22Rv1 (cell line): ENCODE data around the gene FOXL2.
"Not testable (repeated sequence)": the region's sequence is repeated elsewhere in the genome, so short reads cannot be mapped to it uniquely, and the experiment has no call there.

Source experiments
- H3K27ac ChIP-seq: fragments of 450-650 bp; 2 replicates; pipeline ENCODE4 v1.5.1; 2017
- ZFX ChIP-seq: fragments of 450-650 bp; IDR thresholded peaks from 2 replicates; pipeline ENCODE4 v1.6.1; 2017; ENCODE audit warnings: antibody characterized with exemption, borderline replicate concordance
- TF ChIP-seq, protein P1 (sequence below): fragments of 450-650 bp; IDR thresholded peaks from 2 replicates; pipeline ENCODE4 v1.5.1; 2017; ENCODE audit warnings: mild to moderate bottlenecking

FOXL2 gene

DNA sequence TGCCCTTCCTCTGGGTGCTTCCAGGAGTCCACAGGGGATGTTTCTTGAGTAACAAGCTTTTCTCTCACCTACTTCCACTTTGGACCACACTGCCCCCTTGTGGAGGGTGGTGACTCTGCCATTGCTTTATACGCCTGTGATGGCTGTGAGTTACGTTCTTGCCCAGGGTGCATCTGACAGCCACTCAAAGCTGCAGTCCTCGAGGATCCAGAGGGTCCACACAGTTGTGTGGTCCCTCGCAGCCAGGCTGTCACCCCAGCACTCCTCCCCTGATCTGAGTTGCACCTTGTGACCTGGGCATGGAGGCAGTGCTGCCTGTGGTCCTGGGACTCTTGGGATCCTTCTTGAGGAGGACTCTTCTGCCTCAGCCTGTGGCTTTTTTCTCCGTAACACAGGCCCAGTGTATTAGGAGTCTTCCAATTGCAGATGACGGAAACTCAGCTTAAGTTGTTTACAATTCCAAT lies 23.4 kb downstream of the FOXL2 start:
- H3K27ac ChIP-seq = no peak overlapping the region
- TF ChIP-seq ZFX = no peak
- TF ChIP-seq, protein P1, sequence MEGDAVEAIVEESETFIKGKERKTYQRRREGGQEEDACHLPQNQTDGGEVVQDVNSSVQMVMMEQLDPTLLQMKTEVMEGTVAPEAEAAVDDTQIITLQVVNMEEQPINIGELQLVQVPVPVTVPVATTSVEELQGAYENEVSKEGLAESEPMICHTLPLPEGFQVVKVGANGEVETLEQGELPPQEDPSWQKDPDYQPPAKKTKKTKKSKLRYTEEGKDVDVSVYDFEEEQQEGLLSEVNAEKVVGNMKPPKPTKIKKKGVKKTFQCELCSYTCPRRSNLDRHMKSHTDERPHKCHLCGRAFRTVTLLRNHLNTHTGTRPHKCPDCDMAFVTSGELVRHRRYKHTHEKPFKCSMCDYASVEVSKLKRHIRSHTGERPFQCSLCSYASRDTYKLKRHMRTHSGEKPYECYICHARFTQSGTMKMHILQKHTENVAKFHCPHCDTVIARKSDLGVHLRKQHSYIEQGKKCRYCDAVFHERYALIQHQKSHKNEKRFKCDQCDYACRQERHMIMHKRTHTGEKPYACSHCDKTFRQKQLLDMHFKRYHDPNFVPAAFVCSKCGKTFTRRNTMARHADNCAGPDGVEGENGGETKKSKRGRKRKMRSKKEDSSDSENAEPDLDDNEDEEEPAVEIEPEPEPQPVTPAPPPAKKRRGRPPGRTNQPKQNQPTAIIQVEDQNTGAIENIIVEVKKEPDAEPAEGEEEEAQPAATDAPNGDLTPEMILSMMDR = peak; percentile 93

DNA sequence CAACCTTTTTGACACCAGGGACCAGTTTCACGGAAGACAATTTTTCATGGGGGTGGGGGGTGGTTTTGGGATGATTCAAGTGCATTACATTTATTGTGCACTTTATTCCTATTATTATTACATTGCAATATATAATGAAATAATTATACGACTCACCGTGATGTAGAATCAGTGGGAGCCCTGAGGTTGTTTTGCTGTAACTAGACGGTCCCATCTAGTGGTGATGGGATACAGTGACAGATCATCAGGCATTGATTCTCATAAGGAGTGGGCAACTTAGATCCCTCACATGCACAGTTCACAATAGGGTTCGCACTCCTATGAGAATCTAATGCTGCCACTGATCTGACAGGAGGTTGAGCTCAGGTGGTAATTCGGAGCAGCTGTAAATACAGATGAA lies 24.5 kb downstream of the FOXL2 start:
- not testable (repeated sequence) for H3K27ac ChIP-seq

DNA sequence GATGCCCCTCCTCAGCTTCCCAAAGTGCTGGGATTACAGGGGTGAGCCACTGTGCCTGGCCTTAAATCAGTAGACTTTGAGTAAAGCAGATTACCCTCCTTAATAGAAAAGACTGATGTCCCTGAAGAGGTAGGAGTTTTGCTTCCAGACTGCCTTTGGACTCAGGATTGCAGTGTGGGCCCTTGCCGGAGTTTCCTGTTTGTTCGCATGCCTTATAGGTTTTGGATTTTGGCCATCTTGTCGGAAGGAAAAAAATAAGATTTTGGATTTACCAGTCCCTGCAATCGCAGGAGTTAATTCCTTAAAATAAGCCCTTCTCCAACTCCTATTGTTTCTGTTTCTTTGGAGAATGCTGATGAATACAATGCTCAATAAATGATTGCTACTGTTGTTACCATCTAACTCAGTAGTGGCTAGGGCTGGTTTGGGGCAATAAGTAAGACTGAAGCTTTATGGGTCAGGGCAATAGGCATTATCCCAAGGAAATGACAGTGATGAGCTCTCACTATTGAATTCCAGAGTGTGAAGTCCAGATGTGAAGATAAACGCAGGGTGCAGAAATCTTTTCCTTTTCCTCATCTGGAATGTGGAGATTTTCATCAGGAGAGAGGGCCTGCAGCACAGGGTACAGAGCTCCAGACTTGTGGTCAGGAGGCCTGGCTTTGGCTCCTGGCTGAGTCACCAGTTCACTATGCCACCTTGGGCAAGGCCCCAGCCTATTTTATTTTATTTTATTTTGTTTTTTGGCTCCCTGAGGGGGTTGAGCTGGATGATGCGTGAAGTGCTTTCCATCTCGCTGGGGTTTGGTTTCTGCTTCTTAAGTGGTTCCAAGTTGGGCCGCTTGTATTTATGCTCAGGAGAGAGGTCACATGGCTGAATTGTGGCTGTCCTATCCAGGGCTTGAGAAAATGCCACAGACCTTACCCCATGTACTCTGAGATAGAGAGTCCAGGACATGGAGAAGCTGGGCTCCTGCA lies 25.3 kb downstream of the FOXL2 start:
- no peak overlapping the region for H3K27ac ChIP-seq
- TF ChIP-seq, protein P1 = no peak
- no peak for TF ChIP-seq ZFX

DNA sequence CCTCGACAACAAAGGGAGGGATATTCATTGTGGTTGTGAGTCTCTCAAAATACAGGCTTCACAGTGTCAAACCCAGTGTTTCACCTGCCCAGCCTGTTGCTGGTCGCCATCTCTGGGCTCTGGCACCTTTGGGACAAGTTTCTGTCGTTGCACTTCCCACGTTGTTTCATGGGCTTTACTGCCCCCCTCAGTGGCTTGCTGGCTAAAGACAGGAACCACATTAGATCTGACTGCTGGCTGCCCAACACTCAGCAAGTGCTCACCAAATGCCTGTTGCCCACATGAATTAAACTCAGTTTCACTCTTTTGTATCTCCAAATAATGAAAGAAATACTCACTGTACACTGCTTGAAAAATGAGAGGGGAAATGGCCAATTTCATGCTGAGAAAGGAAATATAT lies 27.6 kb downstream of the FOXL2 start:
- no peak overlapping the region for H3K27ac ChIP-seq
- TF ChIP-seq ZFX = no peak
- TF ChIP-seq, protein P1 = no peak

DNA sequence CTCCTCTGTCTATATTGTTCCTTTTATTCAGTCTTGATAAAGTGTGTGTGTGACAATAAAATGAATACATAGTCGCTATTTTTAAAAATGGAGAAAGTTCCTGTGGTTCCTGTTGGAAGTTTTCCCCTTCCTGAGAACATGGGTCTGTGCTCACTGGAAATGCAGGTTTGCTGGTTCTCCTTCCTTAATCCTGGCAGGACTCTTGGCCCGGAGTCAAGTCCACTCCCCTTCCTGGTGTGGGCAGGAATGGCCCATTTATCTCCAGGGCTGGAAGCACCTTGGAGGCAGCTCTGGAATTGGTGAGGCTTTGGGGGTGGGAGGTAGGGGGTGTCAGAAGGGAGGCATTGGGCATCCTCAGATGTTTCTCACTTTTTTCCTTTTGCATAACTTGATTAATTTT lies 30.1 kb downstream of the FOXL2 start:
- peak overlapping the region; percentile 83 for H3K27ac ChIP-seq
- TF ChIP-seq, protein P1 = no peak
- no peak for TF ChIP-seq ZFX

DNA sequence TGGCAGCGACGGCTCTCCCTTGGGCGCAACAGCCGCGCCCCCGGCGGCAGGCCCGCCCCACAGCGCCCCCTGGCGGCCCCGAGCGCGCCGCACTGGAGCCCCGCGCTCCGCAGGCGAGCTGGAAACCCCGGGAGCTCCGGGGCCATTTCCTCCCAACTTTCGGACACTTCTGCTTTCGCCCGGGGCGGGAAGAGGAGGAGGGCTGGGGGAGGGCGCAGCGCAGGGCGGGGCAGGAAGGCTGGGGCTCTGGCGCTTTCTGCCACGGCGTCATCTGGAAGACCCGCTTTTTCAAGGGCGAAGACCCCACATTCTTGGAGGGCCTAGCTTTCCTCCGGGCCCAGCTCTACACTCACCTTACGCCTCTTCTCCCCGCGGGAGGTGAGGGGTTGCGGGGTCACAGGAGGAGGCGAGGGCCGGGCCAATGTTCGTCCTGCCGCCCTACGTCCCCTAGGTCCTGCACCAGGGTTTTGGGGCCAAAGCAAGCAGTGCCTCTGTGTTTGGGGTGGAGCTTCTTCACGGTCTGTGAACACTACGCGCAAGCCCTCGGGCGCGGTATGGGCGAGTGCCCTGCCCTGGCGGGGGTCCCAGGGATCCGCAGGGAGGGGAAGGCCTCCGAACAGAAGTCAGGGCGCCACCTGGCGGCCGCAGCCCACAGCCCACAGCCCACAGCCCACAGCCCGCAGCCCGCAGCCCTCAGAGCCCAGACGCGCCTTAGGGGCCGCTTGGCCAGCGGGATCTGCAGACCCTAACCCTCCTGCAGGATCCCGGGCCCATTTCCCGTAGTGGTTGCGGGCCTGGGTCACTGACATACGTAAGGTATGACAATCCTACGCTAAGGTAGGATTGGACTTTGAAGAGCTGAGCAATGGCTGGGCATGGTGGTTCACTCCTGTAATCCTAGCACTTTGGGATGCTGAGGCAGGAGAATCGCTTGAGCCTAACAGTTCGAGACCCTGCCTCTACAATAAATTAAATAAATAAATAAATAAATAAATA lies 31.1 kb downstream of the FOXL2 start:
- H3K27ac ChIP-seq = peak overlapping the region; percentile 83
- TF ChIP-seq, protein P1 = peak; percentile 94
- TF ChIP-seq ZFX = no peak

DNA sequence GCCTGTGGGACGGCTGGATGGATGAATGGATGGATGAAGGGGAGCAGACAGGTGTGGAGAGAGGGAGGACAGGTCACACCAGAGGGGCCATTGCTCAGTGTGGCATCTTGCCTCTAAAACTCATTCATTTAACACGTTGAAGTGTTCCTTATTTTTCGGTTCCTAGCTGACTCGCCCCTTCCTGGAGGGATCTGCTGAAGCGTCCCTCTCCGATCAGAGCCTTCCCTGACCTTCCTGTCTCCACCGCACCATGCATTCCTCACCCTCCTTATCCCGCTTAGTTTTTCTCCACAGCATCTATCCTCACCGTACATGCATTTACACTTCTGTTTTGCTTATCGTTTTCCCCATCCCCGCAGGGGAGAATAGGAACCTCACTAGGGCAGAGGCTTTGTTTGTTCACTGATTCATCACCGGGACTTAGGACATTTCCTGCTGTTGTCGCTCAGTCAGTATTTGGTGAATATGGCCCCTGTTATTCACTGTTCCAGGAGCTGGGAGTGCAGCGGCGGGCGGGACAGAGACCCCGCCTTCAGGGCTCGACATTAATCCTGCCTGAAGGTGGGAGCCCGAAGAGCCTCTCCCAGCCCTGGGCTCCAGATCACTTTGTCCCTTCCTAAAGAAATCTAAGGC lies 32.0 kb downstream of the FOXL2 start:
- TF ChIP-seq ZFX = no peak
- TF ChIP-seq, protein P1 = no peak
- peak overlapping the region; percentile 83 for H3K27ac ChIP-seq
